Esophagus (tissue), 2 donors: Measurements from ENCODE around the gene PPIF. TPM values are rescaled to one million over a fixed set of nuclear protein-coding genes. Genes with fewer than 3 reads are reported as not detected.
"Not testable (repeated sequence)": the region's sequence is repeated elsewhere in the genome, so short reads cannot be mapped to it uniquely, and the experiment has no call there.

Experiments used
- H3K27ac ChIP-seq, 2 donors: one replicate each; pipeline ENCODE4 v1.5.1; 2013; ENCODE audit warnings: low read depth in 2 of 2, mild to moderate bottlenecking in 2 of 2, inconsistent platforms in 1 of 2, low read length in 1 of 2, moderate library complexity in 1 of 2
- H3K27me3 ChIP-seq, 2 donors: one replicate each; pipeline ENCODE4 v1.6.1; 2013; ENCODE audit warnings: low read length in 2 of 2, control low read depth in 1 of 2, mild to moderate bottlenecking in 1 of 2; ENCODE audit not compliant: insufficient read depth in 2 of 2, control insufficient read depth in 1 of 2
- H3K36me3 ChIP-seq, 2 donors: one replicate each; pipeline ENCODE4 v1.6.1; 2013; ENCODE audit warnings: low read length in 1 of 2; ENCODE audit not compliant: control insufficient read depth in 2 of 2, insufficient read depth in 2 of 2
- H3K4me1 ChIP-seq, 2 donors: one replicate each; pipeline ENCODE4 v1.6.1; 2013; ENCODE audit warnings: low read length in 1 of 2; ENCODE audit not compliant: control insufficient read depth in 2 of 2, insufficient read depth in 2 of 2
- H3K4me3 ChIP-seq, 2 donors: one replicate each; pipeline ENCODE4 v1.5.1; 2013; ENCODE audit warnings: low read length in 2 of 2, mild to moderate bottlenecking in 2 of 2, low read depth in 1 of 2, moderate library complexity in 1 of 2
- H3K9me3 ChIP-seq, 2 donors: one replicate each; pipeline ENCODE4 v1.6.1; 2013; ENCODE audit warnings: mild to moderate bottlenecking in 2 of 2, low read depth in 1 of 2, low read length in 1 of 2, moderate library complexity in 1 of 2; ENCODE audit not compliant: control insufficient read depth in 2 of 2, insufficient read depth in 1 of 2
- WGBS, 2 donors: extraction: QIAGEN DNeasy Blood & Tissue Kit; methylation state at CpG; one replicate each; pipeline ENCODE4 v1.1.7; 2013; 5-methylcytosine and 5-hydroxymethylcytosine counted together
- polyA plus RNA-seq, 2 donors: library from polyadenylated mRNA; stranded (reverse); fragments of 200-250 nt; gene quantifications; one replicate each; pipeline ENCODE4 v1.2.3, GENCODE V29; 2013
- donor health status: healthy with polysubstance abuse.
- donor health status: Bipolar disorder and iron deficiency.

Gene PPIF
- polyA plus RNA-seq, 2 donors = 38.4 to 57.4 TPM

DNA sequence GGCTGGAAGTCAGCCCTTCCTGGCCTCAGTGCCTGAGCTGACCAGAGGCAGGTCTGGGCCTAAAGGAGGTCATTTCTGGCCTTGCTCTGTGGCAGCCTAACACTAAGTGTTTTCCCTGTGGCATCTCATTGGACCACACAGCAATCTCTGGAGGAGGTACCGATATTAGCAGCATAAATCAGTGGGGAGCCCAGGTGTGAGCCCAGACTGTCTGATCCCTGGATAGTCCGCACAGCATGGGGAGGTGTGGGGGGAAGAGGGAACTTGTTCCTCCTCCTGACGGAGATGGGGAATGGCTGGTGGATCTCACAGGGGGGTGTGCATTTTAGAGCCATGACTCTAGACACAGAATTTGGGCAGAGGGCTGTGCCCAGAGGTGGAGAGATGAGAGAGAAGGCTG lies 11.0 kb upstream of the PPIF start:
- WGBS, 2 donors = 95 to 99% methylated on average over 3 of the region's 3 CpGs
- Histone ChIP-seq H3K4me3 (no peak overlapping the region), H3K36me3 (no peaks in the 10 kb centered on the region), H3K27me3 (no peaks in the 10 kb centered on the region), H3K4me1 (peaks cover 0 to 3% of the 10 kb centered on the region in 2 donors), H3K27ac (no peak overlapping the region), H3K9me3 (no peaks in the 10 kb centered on the region)

DNA sequence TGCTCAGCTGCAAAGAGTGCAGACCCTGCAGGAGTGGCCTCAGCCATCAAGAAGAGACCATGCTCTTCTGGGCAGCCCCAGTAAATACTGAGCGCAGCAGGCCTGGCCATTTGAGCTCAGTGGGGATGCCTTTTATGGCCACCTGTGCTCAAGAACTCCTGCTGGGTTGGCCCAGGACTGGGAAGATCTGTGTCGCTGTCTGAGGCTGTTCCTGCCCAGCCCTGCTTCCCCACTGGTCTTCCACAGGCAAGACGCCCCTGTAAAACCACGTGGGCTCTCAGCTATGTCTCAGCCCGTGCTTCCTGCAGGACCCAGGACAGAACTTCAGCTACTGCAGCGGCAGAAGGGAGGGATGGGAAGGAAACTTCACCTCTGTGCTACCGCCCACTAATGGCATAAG lies 10.5 kb upstream of the PPIF start:
- Histone ChIP-seq H3K9me3 (no peaks in the 10 kb centered on the region), H3K27ac (no peak overlapping the region), H3K27me3 (no peaks in the 10 kb centered on the region), H3K4me3 (no peak overlapping the region), H3K36me3 (no peaks in the 10 kb centered on the region), H3K4me1 (no peaks in the 10 kb centered on the region)
- 77 to 81% methylated on average over 7 of the region's 7 CpGs for WGBS, 2 donors

DNA sequence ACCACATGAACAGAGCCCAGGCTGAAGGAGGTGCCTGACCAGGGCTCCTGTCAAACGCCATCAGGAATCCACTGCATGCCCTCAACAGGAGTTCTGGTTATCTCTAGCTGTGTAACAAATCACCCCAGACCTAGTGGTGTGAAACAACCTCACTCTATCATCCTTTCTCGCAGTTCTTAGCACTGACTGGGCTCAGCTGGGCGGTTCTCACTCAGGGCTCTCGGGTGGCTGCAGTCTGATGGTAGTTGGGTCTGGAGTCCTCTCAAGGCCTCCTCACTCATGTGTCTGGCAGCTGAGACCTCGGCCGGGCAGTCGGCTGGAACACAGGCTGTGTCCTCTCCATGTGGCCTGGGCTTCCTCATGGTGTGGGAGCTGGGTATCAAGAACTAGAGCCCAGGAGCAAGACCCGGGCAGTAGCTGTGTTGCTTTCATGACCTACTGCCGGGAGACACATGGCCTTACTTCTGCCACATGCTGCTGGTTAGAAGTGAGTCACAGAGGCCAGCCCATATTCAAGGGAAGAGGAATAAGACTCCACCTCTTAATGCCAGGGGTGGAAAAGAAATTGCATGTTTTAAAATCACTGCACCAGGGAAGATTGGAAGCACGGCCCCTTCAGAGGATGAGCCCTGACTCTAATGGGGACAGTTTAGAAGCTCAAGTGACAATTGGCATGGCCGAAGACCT lies 9.3 kb upstream of the PPIF start:
- H3K27me3 ChIP-seq, H3K9me3 ChIP-seq, H3K27ac ChIP-seq, H3K4me1 ChIP-seq, H3K36me3 ChIP-seq, H3K4me3 ChIP-seq: not testable (repeated sequence)
- 96 to 100% methylated on average over 7 of the region's 11 CpGs for WGBS, 2 donors

DNA sequence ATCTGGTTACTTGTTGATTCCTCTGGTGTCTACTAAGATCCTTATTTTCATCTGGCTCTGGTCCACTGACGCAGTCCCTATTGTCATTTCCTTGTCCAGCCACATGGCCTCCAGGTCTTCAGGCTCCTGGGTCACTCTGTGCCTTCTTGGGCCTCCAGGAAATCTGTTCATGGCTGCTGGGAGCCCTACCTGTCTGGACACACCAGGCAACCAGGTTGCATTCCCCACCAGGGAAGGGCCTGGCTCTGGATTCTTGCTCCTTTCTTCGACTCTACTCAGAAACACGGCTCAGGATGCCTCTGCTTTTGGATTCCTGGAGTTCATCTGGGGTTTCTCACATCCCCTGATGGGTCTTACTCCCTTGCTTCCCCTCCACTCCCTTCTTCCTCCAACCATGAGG lies 8.0 kb upstream of the PPIF start:
- Histone ChIP-seq H3K27me3 (no peaks in the 10 kb centered on the region), H3K4me1 (peaks cover 0 to 14% of the 10 kb centered on the region in 2 donors), H3K27ac (peak overlapping the region in 1 of 2 donors; percentile 24), H3K4me3 (no peak overlapping the region), H3K36me3 (no peaks in the 10 kb centered on the region), H3K9me3 (no peaks in the 10 kb centered on the region)
- WGBS, 2 donors = 72 to 74% methylated on average over 3 of the region's 3 CpGs

DNA sequence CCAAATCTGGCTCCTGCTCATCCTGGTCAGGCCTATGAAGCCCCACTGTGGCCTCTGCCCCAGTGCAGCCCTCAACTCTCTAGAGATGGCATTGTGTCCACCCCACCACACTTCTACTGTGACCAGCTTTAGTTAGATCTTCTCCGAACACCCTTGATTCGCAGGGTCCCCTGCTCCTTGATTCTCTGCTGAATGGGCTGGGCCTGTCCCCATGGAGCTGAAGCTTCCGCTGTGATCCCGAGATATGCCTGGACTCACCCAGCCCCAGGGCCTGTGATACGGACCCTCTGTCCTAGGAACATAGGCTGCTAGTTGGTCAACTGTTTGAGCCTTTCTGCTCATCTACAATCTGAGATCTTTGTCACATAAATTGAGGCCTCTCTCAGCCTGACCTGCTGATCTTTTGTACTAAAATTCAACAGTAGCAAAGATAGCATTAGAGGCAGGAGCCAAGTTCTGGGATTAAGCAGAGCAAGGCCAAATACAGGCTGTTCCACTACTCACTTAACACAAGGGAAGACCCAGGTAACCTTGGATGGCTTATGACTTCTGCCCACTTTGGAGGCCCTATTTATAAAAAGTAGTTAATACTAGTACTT lies 6.5 kb upstream of the PPIF start:
- Histone ChIP-seq H3K27ac (peak overlapping the region in 1 of 2 donors; percentile 33), H3K27me3 (no peaks in the 10 kb centered on the region), H3K9me3 (no peaks in the 10 kb centered on the region), H3K36me3 (no peaks in the 10 kb centered on the region), H3K4me1 (peaks cover 2 to 16% of the 10 kb centered on the region in 2 donors), H3K4me3 (no peak overlapping the region)
- WGBS, 2 donors = 95 to 96% methylated on average over 5 of the region's 5 CpGs

DNA sequence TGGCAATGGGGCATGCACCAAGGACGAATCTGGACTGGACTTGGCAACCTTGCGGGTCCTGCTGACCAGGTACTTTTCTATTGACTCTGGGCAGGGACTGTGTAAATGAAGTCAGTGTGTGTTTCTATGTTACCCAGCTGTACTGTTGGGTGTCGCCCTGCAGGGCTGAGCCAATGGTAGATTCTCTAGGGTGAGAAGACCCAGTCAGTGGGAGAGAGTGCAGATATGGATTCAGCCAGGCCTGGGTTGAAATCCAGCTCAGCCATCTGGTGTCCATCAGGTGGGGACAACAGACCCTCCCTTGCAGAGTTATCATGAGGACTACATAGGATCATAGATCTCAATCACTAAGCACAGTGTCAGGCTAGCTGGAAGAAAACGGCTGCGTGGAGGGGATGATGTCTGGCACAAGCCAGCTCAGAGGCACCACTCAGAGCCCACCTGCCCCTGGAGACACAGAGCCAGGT lies 4.9 kb upstream of the PPIF start:
- Histone ChIP-seq H3K27me3 (no peaks in the 10 kb centered on the region), H3K27ac (peak overlapping the region; percentile 22 to 79), H3K4me1 (peaks cover 3 to 16% of the 10 kb centered on the region in 2 donors), H3K4me3 (no peak overlapping the region), H3K9me3 (no peaks in the 10 kb centered on the region), H3K36me3 (no peaks in the 10 kb centered on the region)
- 84 to 87% methylated on average over 5 of the region's 5 CpGs for WGBS, 2 donors

DNA sequence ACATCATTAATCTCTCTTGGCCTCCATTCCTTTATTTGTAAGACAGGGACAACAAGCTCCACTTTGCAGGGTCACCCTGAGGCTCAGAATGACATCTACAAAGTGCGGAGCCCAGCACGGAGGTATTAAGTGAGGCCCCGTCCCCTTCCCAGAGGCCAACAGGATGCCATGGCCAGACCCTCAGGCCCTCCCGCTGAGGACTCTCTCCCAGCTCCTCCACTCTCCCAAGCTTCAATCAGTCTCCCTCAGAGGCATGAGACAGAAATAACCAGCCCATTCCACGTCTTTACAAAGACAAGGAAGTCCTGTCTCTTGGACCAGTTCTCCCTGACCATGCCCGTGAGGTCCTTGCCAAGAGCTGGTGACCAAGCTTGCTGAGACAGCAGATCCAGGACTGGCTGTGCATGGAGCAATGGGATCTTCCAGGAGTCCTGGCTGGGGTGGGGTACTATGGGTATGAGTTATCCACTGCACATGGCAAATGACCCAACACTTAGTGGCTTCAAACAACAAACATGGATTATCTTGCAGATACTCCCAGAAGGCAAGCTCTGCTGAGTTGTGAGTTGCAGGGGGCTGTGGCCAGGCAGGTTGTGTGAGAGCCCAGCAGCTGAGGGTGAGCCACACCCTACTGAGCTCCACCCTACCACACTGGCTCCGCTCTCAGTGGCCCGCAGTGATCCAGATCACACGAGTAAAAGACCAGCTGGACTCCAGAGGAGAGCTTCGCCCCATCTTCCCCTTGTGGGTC lies 4.3 kb upstream of the PPIF start:
- 71 to 73% methylated on average over 10 of the region's 10 CpGs for WGBS, 2 donors
- H3K4me3 ChIP-seq = no peak overlapping the region
- H3K9me3 ChIP-seq = no peaks in the 10 kb centered on the region
- no peaks in the 10 kb centered on the region for H3K36me3 ChIP-seq
- peaks cover 3 to 19% of the 10 kb centered on the region in 2 donors for H3K4me1 ChIP-seq
- no peaks in the 10 kb centered on the region for H3K27me3 ChIP-seq
- peak overlapping the region; percentile 22 to 79 for H3K27ac ChIP-seq

DNA sequence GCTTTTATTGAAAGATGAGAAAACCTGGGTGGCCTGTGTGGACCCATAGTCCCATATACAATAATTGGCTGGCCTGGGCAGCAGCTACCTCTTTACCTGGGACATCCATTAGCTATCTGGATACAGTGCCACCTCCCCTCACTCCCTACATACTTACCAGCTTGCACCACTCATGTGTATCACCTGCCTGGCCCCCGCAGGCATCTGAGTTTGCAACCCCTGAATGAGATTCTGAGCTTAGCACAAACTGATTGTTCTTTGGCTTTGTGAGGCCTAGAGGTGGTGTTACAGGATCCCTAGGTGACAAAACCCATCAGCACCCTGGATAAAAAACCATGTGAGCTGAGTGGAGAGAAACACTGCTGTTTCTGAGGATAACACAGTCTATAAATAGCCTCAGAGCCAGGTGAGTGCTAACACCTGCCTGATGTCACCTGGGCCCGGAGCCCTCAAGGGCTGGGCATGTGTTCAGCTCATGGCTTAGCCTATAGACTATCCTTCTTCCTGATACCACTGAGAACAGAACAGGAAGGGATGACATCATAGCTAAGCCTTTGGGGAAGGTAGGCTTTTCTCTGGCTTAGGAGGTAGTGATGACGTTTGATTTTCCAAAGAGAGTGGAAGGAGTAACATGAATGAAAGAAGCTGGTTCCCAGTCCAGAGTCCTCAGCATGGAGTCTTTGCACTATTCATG lies 2.6 kb upstream of the PPIF start:
- Histone ChIP-seq H3K9me3 (no peaks in the 10 kb centered on the region), H3K27ac (peak overlapping the region; percentile 43 to 78), H3K4me3 (no peak overlapping the region), H3K36me3 (peaks cover 0 to 8% of the 10 kb centered on the region in 2 donors), H3K4me1 (peaks cover 9 to 32% of the 10 kb centered on the region in 2 donors), H3K27me3 (no peaks in the 10 kb centered on the region)
- WGBS, 2 donors = 58 to 63% methylated on average over 3 of the region's 3 CpGs

DNA sequence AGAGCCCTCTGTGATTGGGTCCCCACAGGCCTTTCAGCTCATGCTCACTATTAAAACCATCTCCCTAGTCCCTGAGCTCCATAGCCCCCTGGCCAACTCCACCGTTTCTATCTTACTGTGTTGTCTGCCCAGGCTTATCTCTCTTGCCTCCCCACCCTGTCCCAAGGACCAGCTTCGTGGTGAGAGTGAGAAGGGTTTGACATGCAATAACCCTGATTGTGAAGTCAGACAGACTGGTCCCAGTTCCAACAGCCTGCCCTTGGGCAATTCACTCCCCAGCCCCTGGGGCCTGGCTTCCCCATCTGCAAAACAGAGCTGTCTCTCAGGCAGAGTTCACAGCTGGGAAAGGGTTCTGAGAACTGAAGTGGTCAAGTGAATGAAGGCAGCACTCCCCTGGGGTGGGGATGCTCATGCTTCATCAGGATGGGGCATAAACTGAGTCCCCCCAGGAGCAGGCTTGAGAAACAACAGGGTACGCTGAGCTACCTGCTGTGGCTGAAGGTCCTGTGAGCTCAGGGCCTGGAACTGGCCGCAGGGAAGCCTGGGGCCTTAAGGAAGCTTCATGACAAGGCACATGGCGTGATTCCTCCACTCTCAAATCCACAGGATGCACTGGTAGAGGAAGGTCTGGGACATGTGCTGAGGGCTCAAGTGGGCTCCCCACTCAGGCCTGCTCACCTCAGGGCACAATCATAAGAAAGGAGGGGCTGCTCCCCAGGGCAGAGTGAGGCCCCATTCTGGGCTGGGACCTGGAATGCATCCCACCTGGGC lies 1.8 kb upstream of the PPIF start:
- peak overlapping the region; percentile 43 to 78 for H3K27ac ChIP-seq
- peaks cover 0 to 16% of the 10 kb centered on the region in 2 donors for H3K36me3 ChIP-seq
- no peaks in the 10 kb centered on the region for H3K9me3 ChIP-seq
- 83 to 91% methylated on average over 5 of the region's 5 CpGs for WGBS, 2 donors
- H3K4me1 ChIP-seq = peaks cover 11 to 39% of the 10 kb centered on the region in 2 donors
- H3K4me3 ChIP-seq = no peak overlapping the region
- H3K27me3 ChIP-seq = no peaks in the 10 kb centered on the region
